Body of pancreas (tissue), 4 donors: ENCODE data around the gene RASGRF1.

Experiments used
- POLR2A ChIP-seq, 3 donors: fragments of 450-650 bp; IDR thresholded peaks; one replicate each; pipeline ENCODE4 v1.6.1; 2016; ENCODE audit warnings: antibody characterized with exemption in 3 of 3, mild to moderate bottlenecking in 2 of 3
- TF ChIP-seq, protein P1 (sequence below), 7 experiments: fragments of 450-650 bp in 4 of 7; fragments of 200-600 bp in 3 of 7; sonication (generic) in 3 of 7; IDR thresholded peaks; one replicate each; pipeline ENCODE4 v1.5.1; 2016 to 2019; ENCODE audit warnings: antibody characterized with exemption in 7 of 7

DNA sequence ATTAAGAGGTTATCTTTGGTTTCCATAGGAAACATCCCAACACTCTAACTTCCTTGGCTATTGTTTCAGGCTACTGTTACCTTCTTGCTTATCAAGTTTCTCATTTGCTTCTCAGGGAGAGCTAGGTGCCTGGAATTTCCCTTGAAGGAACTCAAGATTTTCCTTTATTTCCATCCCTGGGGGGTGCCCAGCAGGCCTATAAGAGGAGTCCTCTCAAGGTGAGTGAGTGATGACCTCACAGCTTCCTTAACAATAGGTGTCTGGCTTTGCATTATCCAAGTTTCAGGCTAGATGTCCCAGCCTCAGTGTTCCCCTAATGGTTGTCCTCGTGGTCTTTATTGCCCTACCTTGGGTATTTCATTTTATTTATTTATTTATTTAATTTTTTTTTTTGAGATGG is 133.6 kb downstream of the RASGRF1 start:
- no peak for TF ChIP-seq POLR2A (IDR thresholded peaks at IDR 0.05)
- TF ChIP-seq, protein P1, sequence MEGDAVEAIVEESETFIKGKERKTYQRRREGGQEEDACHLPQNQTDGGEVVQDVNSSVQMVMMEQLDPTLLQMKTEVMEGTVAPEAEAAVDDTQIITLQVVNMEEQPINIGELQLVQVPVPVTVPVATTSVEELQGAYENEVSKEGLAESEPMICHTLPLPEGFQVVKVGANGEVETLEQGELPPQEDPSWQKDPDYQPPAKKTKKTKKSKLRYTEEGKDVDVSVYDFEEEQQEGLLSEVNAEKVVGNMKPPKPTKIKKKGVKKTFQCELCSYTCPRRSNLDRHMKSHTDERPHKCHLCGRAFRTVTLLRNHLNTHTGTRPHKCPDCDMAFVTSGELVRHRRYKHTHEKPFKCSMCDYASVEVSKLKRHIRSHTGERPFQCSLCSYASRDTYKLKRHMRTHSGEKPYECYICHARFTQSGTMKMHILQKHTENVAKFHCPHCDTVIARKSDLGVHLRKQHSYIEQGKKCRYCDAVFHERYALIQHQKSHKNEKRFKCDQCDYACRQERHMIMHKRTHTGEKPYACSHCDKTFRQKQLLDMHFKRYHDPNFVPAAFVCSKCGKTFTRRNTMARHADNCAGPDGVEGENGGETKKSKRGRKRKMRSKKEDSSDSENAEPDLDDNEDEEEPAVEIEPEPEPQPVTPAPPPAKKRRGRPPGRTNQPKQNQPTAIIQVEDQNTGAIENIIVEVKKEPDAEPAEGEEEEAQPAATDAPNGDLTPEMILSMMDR (IDR thresholded peaks at IDR 0.05): no peak
